ENCODE measurements around the gene EPHB2.

Gene EPHB2

GRCh38 chr1:22851517-22851916 is 140.9 kb downstream of the EPHB2 start:
- no peaks in the 10 kb centered on the region for H3K27me3 ChIP-seq (ENCODE audit: control insufficient read depth, insufficient read depth, low read length)
- H3K9ac ChIP-seq (ENCODE audit: low read length), result no peak overlapping the region
- no peaks in the 10 kb centered on the region for H3K36me3 ChIP-seq (ENCODE audit: control insufficient read depth, low read depth, low read length)
- no peak overlapping the region for H3K27ac ChIP-seq (ENCODE audit: low read length)
- H3K9me3 ChIP-seq (ENCODE audit: control insufficient read depth, low read depth, low read length), result no peaks in the 10 kb centered on the region
- H3K4me1 ChIP-seq (ENCODE audit: control insufficient read depth, low read depth, low read length), result peaks cover 4% of the 10 kb centered on the region
- H3K4me3 ChIP-seq (ENCODE audit: low read length), result no peak overlapping the region

DNA sequence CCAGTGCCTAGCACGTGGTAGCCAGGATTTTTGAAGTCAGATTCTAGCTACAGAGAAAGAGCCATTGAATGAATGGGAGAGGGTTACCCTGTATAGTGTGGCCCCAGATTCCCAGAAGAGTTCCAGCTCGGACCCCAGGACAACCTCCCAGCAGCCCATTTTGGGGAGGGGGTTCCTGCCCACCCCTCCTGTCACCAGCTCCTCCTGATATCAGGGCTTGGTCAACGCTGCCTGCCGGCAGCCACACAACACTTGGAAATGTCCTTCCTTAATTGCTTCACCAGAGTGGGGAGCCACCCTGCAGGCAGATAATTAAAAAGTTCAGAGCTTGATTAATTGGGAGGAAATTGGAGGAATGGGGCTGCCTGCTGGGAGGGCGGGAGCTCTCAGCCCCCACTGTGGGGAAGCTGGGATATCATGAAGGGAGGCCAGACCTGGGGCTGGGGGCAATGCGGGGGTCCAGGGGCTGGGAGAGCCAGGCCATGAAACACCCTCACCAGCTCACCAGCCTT is 141.6 kb downstream of the EPHB2 start:
- no peaks in the 10 kb centered on the region for H3K27me3 ChIP-seq (ENCODE audit: control insufficient read depth, insufficient read depth, low read length)
- no peak overlapping the region for H3K4me3 ChIP-seq (ENCODE audit: low read length)
- H3K4me1 ChIP-seq (ENCODE audit: control insufficient read depth, low read depth, low read length), result peaks cover 4% of the 10 kb centered on the region
- H3K27ac ChIP-seq (ENCODE audit: low read length), result no peak overlapping the region
- H3K9me3 ChIP-seq (ENCODE audit: control insufficient read depth, low read depth, low read length), result no peaks in the 10 kb centered on the region
- H3K36me3 ChIP-seq (ENCODE audit: control insufficient read depth, low read depth, low read length), result no peaks in the 10 kb centered on the region
- no peak overlapping the region for H3K9ac ChIP-seq (ENCODE audit: low read length)

- no peak overlapping the region for H3K4me3 ChIP-seq (ENCODE audit: low read length)
- H3K36me3 ChIP-seq (ENCODE audit: control insufficient read depth, low read depth, low read length), result no peaks in the 10 kb centered on the region
- no peaks in the 10 kb centered on the region for H3K27me3 ChIP-seq (ENCODE audit: control insufficient read depth, insufficient read depth, low read length)
- no peak overlapping the region for H3K9ac ChIP-seq (ENCODE audit: low read length)
- H3K9me3 ChIP-seq (ENCODE audit: control insufficient read depth, low read depth, low read length), result no peaks in the 10 kb centered on the region
- H3K4me1 ChIP-seq (ENCODE audit: control insufficient read depth, low read depth, low read length), result peaks cover 4% of the 10 kb centered on the region
- no peak overlapping the region for H3K27ac ChIP-seq (ENCODE audit: low read length)
Measured at GRCh38 chr1:22853651-22854185, 143.1 kb downstream of the EPHB2 start.

- no peak overlapping the region for H3K9ac ChIP-seq (ENCODE audit: low read length)
Measured at GRCh38 chr1:22854688-22855565, 144.3 kb downstream of the EPHB2 start.

GRCh38 chr1:22855668-22856606 is 145.3 kb downstream of the EPHB2 start:
- Histone ChIP-seq H3K4me1 (ENCODE audit: control insufficient read depth, low read depth, low read length) (no peaks in the 10 kb centered on the region), H3K4me3 (ENCODE audit: low read length) (no peak overlapping the region), H3K36me3 (ENCODE audit: control insufficient read depth, low read depth, low read length) (no peaks in the 10 kb centered on the region), H3K27me3 (ENCODE audit: control insufficient read depth, insufficient read depth, low read length) (no peaks in the 10 kb centered on the region), H3K9me3 (ENCODE audit: control insufficient read depth, low read depth, low read length) (no peaks in the 10 kb centered on the region), H3K27ac (ENCODE audit: low read length) (no peak overlapping the region), H3K9ac (ENCODE audit: low read length) (no peak overlapping the region)

More at GRCh38 chr1:22854688-22855565, 144.3 kb downstream of the EPHB2 start:
- no peaks in the 10 kb centered on the region for H3K9me3 ChIP-seq (ENCODE audit: control insufficient read depth, low read depth, low read length)
- peaks cover under 1% of the 10 kb centered on the region for H3K4me1 ChIP-seq (ENCODE audit: control insufficient read depth, low read depth, low read length)
- no peak overlapping the region for H3K4me3 ChIP-seq (ENCODE audit: low read length)
- H3K36me3 ChIP-seq (ENCODE audit: control insufficient read depth, low read depth, low read length), result no peaks in the 10 kb centered on the region
- H3K27me3 ChIP-seq (ENCODE audit: control insufficient read depth, insufficient read depth, low read length), result no peaks in the 10 kb centered on the region
- H3K27ac ChIP-seq (ENCODE audit: low read length), result no peak overlapping the region

DNA sequence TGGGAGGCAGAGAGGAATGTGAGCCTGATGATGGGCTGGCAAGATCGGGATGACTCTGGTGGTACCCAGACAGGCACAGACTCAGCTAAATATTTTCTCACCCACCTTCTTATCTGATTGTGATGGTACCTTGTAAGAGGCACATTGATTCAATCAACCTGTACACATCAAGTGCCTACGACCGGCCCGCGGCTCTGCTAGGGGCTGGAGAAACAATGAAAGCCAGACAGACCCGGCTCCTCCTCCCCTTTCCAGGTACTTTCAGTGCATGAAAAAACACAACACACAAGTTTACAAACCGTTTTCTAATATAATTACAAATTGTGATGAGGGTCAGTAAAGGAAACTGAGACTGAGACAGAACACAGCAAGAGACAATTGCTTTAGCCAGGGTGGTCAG is 147.0 kb downstream of the EPHB2 start:
- no peaks in the 10 kb centered on the region for H3K27me3 ChIP-seq (ENCODE audit: control insufficient read depth, insufficient read depth, low read length)
- no peaks in the 10 kb centered on the region for H3K4me1 ChIP-seq (ENCODE audit: control insufficient read depth, low read depth, low read length)
- no peak overlapping the region for H3K9ac ChIP-seq (ENCODE audit: low read length)

DNA sequence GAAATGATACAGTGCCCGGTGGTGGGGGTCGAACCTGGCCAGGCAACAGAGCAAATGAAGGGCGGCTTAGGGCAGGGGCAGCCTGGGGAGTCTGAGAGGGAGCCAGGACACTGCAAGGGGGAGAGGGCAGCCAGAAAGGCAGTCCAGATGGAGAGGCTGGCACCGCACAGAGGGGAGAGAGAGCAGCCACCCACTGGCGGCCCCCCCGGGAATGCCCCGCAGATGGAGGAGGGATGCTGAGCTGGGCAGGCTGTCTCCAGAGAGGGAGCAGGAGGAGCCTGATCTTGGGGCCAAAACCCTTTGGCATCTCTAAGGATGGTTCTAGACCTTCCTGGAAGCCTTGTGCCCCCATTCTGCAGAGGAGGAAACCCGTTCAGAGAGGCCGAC is 149.8 kb downstream of the EPHB2 start:
- Histone ChIP-seq H3K36me3 (ENCODE audit: control insufficient read depth, low read depth, low read length) (no peaks in the 10 kb centered on the region), H3K27me3 (ENCODE audit: control insufficient read depth, insufficient read depth, low read length) (no peaks in the 10 kb centered on the region)

More for the DNA sequence above, 147.0 kb downstream of the EPHB2 start:
- Histone ChIP-seq H3K27ac (ENCODE audit: low read length) (no peak overlapping the region), H3K9me3 (ENCODE audit: control insufficient read depth, low read depth, low read length) (no peaks in the 10 kb centered on the region), H3K36me3 (ENCODE audit: control insufficient read depth, low read depth, low read length) (no peaks in the 10 kb centered on the region), H3K4me3 (ENCODE audit: low read length) (no peak overlapping the region)

GRCh38 chr1:22860883-22861385 is 150.3 kb downstream of the EPHB2 start:
- Histone ChIP-seq H3K36me3 (ENCODE audit: control insufficient read depth, low read depth, low read length) (no peaks in the 10 kb centered on the region), H3K4me3 (ENCODE audit: low read length) (no peak overlapping the region), H3K9ac (ENCODE audit: low read length) (no peak overlapping the region), H3K9me3 (ENCODE audit: control insufficient read depth, low read depth, low read length) (no peaks in the 10 kb centered on the region), H3K27me3 (ENCODE audit: control insufficient read depth, insufficient read depth, low read length) (no peaks in the 10 kb centered on the region), H3K27ac (ENCODE audit: low read length) (no peak overlapping the region), H3K4me1 (ENCODE audit: control insufficient read depth, low read depth, low read length) (no peaks in the 10 kb centered on the region)

More for the DNA sequence above, 149.8 kb downstream of the EPHB2 start:
- Histone ChIP-seq H3K9ac (ENCODE audit: low read length) (no peak overlapping the region), H3K9me3 (ENCODE audit: control insufficient read depth, low read depth, low read length) (no peaks in the 10 kb centered on the region), H3K4me3 (ENCODE audit: low read length) (no peak overlapping the region), H3K4me1 (ENCODE audit: control insufficient read depth, low read depth, low read length) (no peaks in the 10 kb centered on the region), H3K27ac (ENCODE audit: low read length) (no peak overlapping the region)

DNA sequence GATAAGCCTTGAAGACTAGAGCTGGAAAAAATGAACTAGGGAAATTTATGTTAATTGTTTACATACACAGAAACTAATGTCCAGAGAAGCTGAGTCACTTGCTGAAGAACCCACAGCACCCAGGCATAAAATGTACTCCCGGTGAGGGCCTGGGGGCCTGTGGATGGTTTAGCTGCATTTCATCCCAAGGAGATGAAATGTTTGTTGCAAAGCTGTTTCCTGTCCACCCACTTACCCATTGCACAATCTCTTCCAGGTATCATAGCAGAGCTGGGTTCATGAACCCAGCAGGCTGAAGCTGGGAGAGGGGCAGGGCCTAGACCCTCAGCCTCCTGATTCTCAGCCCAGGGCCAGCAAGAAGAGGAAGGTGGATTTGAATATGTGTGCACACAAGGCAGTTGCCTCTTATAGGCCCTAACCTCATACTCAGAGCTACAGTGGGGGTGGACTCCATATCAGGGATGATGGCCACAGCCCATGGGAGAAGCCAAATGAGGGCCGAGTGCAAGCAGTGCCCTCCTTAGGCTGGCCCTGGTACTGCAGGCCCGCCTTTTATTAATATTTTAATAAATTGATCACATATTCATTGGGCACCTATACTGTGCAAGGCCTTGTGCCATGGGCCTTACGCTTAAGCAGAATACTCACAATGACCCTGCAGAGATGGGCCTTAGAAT is 151.3 kb downstream of the EPHB2 start:
- Histone ChIP-seq H3K4me3 (ENCODE audit: low read length) (no peak overlapping the region), H3K4me1 (ENCODE audit: control insufficient read depth, low read depth, low read length) (no peaks in the 10 kb centered on the region), H3K27ac (ENCODE audit: low read length) (no peak overlapping the region), H3K27me3 (ENCODE audit: control insufficient read depth, insufficient read depth, low read length) (no peaks in the 10 kb centered on the region), H3K36me3 (ENCODE audit: control insufficient read depth, low read depth, low read length) (no peaks in the 10 kb centered on the region), H3K9ac (ENCODE audit: low read length) (no peak overlapping the region), H3K9me3 (ENCODE audit: control insufficient read depth, low read depth, low read length) (no peaks in the 10 kb centered on the region)

DNA sequence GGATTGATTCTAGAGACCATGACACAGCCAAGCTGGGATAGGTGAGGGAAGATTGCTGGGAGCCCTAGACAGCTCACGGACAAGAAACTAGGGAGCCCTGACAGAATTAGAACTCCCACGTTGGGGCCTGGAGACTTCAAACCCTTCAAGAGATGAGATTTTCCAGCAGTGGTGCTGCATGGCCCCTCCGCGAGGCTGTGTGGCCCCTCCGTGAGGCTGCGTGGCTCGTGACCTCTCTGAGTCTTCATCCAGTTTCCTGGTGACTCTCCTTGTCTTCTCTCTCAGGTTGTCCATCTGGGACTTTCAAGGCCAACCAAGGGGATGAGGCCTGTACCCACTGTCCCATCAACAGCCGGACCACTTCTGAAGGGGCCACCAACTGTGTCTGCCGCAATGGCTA is 152.1 kb downstream of the EPHB2 start:
- Histone ChIP-seq H3K9me3 (ENCODE audit: control insufficient read depth, low read depth, low read length) (no peaks in the 10 kb centered on the region), H3K27me3 (ENCODE audit: control insufficient read depth, insufficient read depth, low read length) (no peaks in the 10 kb centered on the region), H3K27ac (ENCODE audit: low read length) (no peak overlapping the region), H3K36me3 (ENCODE audit: control insufficient read depth, low read depth, low read length) (no peaks in the 10 kb centered on the region), H3K4me1 (ENCODE audit: control insufficient read depth, low read depth, low read length) (no peaks in the 10 kb centered on the region), H3K4me3 (ENCODE audit: low read length) (no peak overlapping the region), H3K9ac (ENCODE audit: low read length) (no peak overlapping the region)

DNA sequence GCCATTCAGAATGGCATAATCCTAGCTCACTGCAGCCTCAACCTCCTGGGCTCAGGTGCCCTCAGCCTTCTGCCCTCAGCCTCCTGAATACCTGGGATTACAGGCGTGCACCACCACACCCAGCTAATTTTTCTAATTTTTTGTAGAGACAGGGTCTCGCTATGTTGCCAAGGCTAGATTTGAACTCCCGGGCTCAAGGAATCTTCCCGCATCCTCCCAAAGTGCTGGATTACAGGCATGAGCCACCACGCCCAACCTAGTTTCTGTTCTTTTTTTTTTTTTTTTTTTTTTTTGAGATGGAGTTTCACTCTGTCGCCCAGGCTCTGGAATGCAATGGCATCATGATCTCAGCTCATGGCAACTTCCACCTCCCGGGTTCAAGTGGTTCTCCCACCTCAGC is 153.1 kb downstream of the EPHB2 start:
- Histone ChIP-seq H3K4me3 (ENCODE audit: low read length) (no peak overlapping the region), H3K4me1 (ENCODE audit: control insufficient read depth, low read depth, low read length) (no peaks in the 10 kb centered on the region), H3K27ac (ENCODE audit: low read length) (no peak overlapping the region), H3K36me3 (ENCODE audit: control insufficient read depth, low read depth, low read length) (no peaks in the 10 kb centered on the region), H3K27me3 (ENCODE audit: control insufficient read depth, insufficient read depth, low read length) (no peaks in the 10 kb centered on the region), H3K9ac (ENCODE audit: low read length) (no peak overlapping the region), H3K9me3 (ENCODE audit: control insufficient read depth, low read depth, low read length) (no peaks in the 10 kb centered on the region)

All from iPS-18a (cell line).